HepG2 (cell line): ENCODE results near the gene SRSF3. TPM values are rescaled to one million over a fixed set of nuclear protein-coding genes. Genes with fewer than 3 reads are reported as not detected.

Experiments
- AGO2 ChIP-seq: fragments of 200-400 bp; formaldehyde crosslinking; optimal IDR thresholded peaks from 2 replicates; pipeline ENCODE3; 2017; ENCODE audit warnings: mild to moderate bottlenecking, low read depth, low read length, moderate library complexity
- ATF7-NPFF ChIP-seq: sonication (generic); formaldehyde crosslinking; IDR thresholded peaks from 2 replicates; pipeline ENCODE4 v1.8.1; 2023; ENCODE audit warnings: mild to moderate bottlenecking, low read depth, missing genetic modification reagents, moderate library complexity
- BCL6 ChIP-seq: IDR thresholded peaks from 2 replicates; pipeline ENCODE4 v1.6.1; 2016; ENCODE audit warnings: missing genetic modification reagents, missing compliant biosample characterization
- CBX5 ChIP-seq: sonication (generic); formaldehyde crosslinking; IDR thresholded peaks from 2 replicates; pipeline ENCODE4 v1.4.0; 2020; ENCODE audit warnings: missing genetic modification reagents, borderline replicate concordance
- CHD4 ChIP-seq: fragments of 200-600 bp; sonication (generic); IDR thresholded peaks from 2 replicates; pipeline ENCODE4 v1.7.0; 2017; ENCODE audit warnings: mild to moderate bottlenecking, low read length, borderline replicate concordance
- DMAP1 ChIP-seq: IDR thresholded peaks from 2 replicates; pipeline ENCODE4 v1.6.1; 2016
- FOXC1 ChIP-seq: sonication (generic); formaldehyde crosslinking; IDR thresholded peaks from 2 replicates; pipeline ENCODE4 v1.8.0; 2022; ENCODE audit warnings: mild to moderate bottlenecking, missing genetic modification reagents, borderline replicate concordance
- FOXO1 ChIP-seq: sonication (generic); formaldehyde crosslinking; IDR thresholded peaks from 2 replicates; pipeline ENCODE4 v1.4.0; 2020; ENCODE audit warnings: missing genetic modification reagents
- HOXD1 ChIP-seq: sonication (generic); formaldehyde crosslinking; IDR thresholded peaks from 2 replicates; pipeline ENCODE4 v1.5.0; 2020; ENCODE audit warnings: missing genetic modification reagents
- NCOR1 ChIP-seq: fragments of 200-600 bp; sonication (generic); IDR thresholded peaks from 2 replicates; pipeline ENCODE4 v1.7.0; 2017; ENCODE audit warnings: antibody characterized with exemption, low read length, borderline replicate concordance
- NONO ChIP-seq, 2 experiments: fragments of 450-650 bp in 1 of 2; sonication (generic) in 1 of 2; formaldehyde crosslinking in 1 of 2; IDR thresholded peaks in 1 of 2; conservative IDR thresholded peaks in 1 of 2; 2 replicates each; pipeline versions ENCODE4 v1.6.1 to v1.8.0; 2017 to 2022; ENCODE audit warnings: mild to moderate bottlenecking in 1 of 2, missing genetic modification reagents in 1 of 2, moderate library complexity in 1 of 2
- RFXAP ChIP-seq: sonication (generic); formaldehyde crosslinking; IDR thresholded peaks from 2 replicates; pipeline ENCODE4 v1.4.0; 2020; ENCODE audit warnings: missing genetic modification reagents, borderline replicate concordance
- SIN3B ChIP-seq: fragments of 150-350 bp; IDR thresholded peaks from 2 replicates; pipeline ENCODE4 v1.6.1; 2014; ENCODE audit warnings: low read length
- SMARCE1 ChIP-seq: fragments of 450-650 bp; IDR thresholded peaks from 2 replicates; pipeline ENCODE4 v1.6.1; 2017; ENCODE audit warnings: borderline replicate concordance
- SOX13 ChIP-seq, 3 experiments: fragments of 450-650 bp in 1 of 3; sonication (generic) in 1 of 3; formaldehyde crosslinking in 1 of 3; IDR thresholded peaks in 2 of 3; conservative IDR thresholded peaks in 1 of 3; 2 replicates each; pipeline versions ENCODE4 v1.5.0 to v1.6.1; 2016 to 2020; ENCODE audit warnings: antibody characterized with exemption in 1 of 3, mild to moderate bottlenecking in 1 of 3, missing compliant biosample characterization in 1 of 3, missing genetic modification reagents in 1 of 3, moderate library complexity in 1 of 3
- SP2 ChIP-seq: sonication (generic); formaldehyde crosslinking; IDR thresholded peaks from 2 replicates; pipeline ENCODE4 v1.5.1; 2020; ENCODE audit warnings: mild to moderate bottlenecking, missing genetic modification reagents
- SRF ChIP-seq: IDR thresholded peaks from 2 replicates; pipeline ENCODE4 v1.6.1; 2011; ENCODE audit warnings: mild to moderate bottlenecking, low read depth, low read length, moderate library complexity
- TCF7 ChIP-seq: sonication (generic); IDR thresholded peaks from 2 replicates; pipeline ENCODE4 v1.6.1; 2016; ENCODE audit warnings: antibody characterized with exemption, low read depth
- THAP8 ChIP-seq: sonication (generic); formaldehyde crosslinking; IDR thresholded peaks from 2 replicates; pipeline ENCODE4 v1.5.1; 2020; ENCODE audit warnings: missing genetic modification reagents, mild to moderate bottlenecking, borderline replicate concordance
- TRIM24 ChIP-seq: sonication (generic); formaldehyde crosslinking; IDR thresholded peaks from 2 replicates; pipeline ENCODE4 v1.8.0; 2022; ENCODE audit warnings: mild to moderate bottlenecking, missing genetic modification reagents
- U2AF1 ChIP-seq: fragments of 200-400 bp; formaldehyde crosslinking; optimal IDR thresholded peaks from 2 replicates; pipeline ENCODE3; 2017; ENCODE audit warnings: mild to moderate bottlenecking, low read depth, low read length
- ZNF354B ChIP-seq: sonication (generic); formaldehyde crosslinking; IDR thresholded peaks from 2 replicates; pipeline ENCODE4 v1.8.0; 2022; ENCODE audit warnings: mild to moderate bottlenecking, missing genetic modification reagents
- ZNF546 ChIP-seq: sonication (generic); formaldehyde crosslinking; conservative IDR thresholded peaks from 2 replicates; pipeline ENCODE4 v1.8.1; 2023; ENCODE audit warnings: mild to moderate bottlenecking, missing genetic modification reagents
- ZNF562 ChIP-seq: sonication (generic); formaldehyde crosslinking; IDR thresholded peaks from 2 replicates; pipeline ENCODE4 v1.8.0; 2022; ENCODE audit warnings: missing genetic modification reagents, borderline replicate concordance
- ZNF777 ChIP-seq: sonication (generic); formaldehyde crosslinking; IDR thresholded peaks from 2 replicates; pipeline ENCODE4 v1.4.0; 2020; ENCODE audit warnings: missing genetic modification reagents
- ZNF891 ChIP-seq: sonication (generic); formaldehyde crosslinking; IDR thresholded peaks from 2 replicates; pipeline ENCODE4 v1.5.0; 2020; ENCODE audit warnings: mild to moderate bottlenecking, missing genetic modification reagents
- polyA plus RNA-seq, 8 experiments: library from polyadenylated mRNA; depleted of rRNA in 3 of 8; stranded (reverse) in 7 of 8; unstranded in 1 of 8; fragments of >200 nt; fragmentation: Illumina TruSeq in 4 of 8; extraction: Trizol in 4 of 8; gene quantifications; 2 replicates each; pipeline versions ENCODE4 v1.2.1 to v1.2.3, GENCODE V29; 2011 to 2016; ENCODE audit warnings: low read depth in 4 of 8, missing spikeins in 1 of 8, mixed read lengths in 1 of 8; ENCODE audit not compliant: insufficient read depth in 1 of 8
- total RNA-seq, 5 experiments: library from RNA; depleted of rRNA; stranded (reverse); fragments of >200 nt; fragmentation: Illumina TruSeq; extraction: Trizol; gene quantifications; 2 replicates each; pipeline ENCODE4 v1.2.3, GENCODE V29; 2016; ENCODE audit warnings: low read depth in 1 of 5

The SRSF3 gene
- total and polyA plus RNA-seq, 2 of the 13 experiments (the other 11 are each of a cell fraction or from before 2014, with no cell fraction given) = 206 to 684 TPM

- peak; percentile 56; the same call in 1 of the 2 replicates for TF ChIP-seq SOX13 (IDR thresholded peaks at IDR 0.05)
- TF ChIP-seq SOX13 (CRISPR knock-in tag; conservative IDR thresholded peaks at IDR 0.05 in 1 of 2, IDR thresholded peaks at IDR 0.05 in 1 of 2) = peak in 1 of 2 experiments; percentile 79; a peak in 2 of 4 replicates
- no peak for TF ChIP-seq AGO2
- TF ChIP-seq CHD4 = peak; percentile 99; the same call in 1 of the 2 replicates
- no peak for TF ChIP-seq U2AF1
- no peak for TF ChIP-seq SP2 (CRISPR knock-in tag)
- TF ChIP-seq THAP8 (CRISPR knock-in tag) = no peak
- TF ChIP-seq ZNF562 (CRISPR knock-in tag) = no peak
- TF ChIP-seq TCF7 = peak; percentile 88
- TF ChIP-seq ATF7-NPFF (CRISPR knock-in tag) = 0 out of 2 replicates have a peak, but pooled peaks have one; percentile 24
- TF ChIP-seq HOXD1 (CRISPR knock-in tag) = no peak
- TF ChIP-seq TRIM24 (CRISPR knock-in tag) = peak; percentile 77; the same call in 1 of the 2 replicates
- peak; percentile 73; the same call in 1 of the 2 replicates for TF ChIP-seq CBX5 (CRISPR knock-in tag)
- TF ChIP-seq SMARCE1 = no peak
- TF ChIP-seq ZNF546 = no peak
- TF ChIP-seq ZNF777 (CRISPR knock-in tag) = no peak
- peak; percentile 65 for TF ChIP-seq BCL6 (CRISPR knock-in tag)
- peak; percentile 66; the same call in 1 of the 2 replicates for TF ChIP-seq RFXAP (CRISPR knock-in tag)
- TF ChIP-seq NONO (IDR thresholded peaks at IDR 0.05) = no peak
- TF ChIP-seq NONO (CRISPR knock-in tag; conservative IDR thresholded peaks at IDR 0.05) = 0 out of 2 replicates have a peak, but pooled peaks have one; percentile 24
- TF ChIP-seq ZNF354B (CRISPR knock-in tag) = no peak
- TF ChIP-seq ZNF891 (CRISPR knock-in tag) = no peak
- no peak; the same call in 1 of the 2 replicates for TF ChIP-seq FOXC1
- peak; percentile 95 for TF ChIP-seq NCOR1
- peak; percentile 65 for TF ChIP-seq FOXO1 (CRISPR knock-in tag)
- TF ChIP-seq SRF = no peak
- TF ChIP-seq DMAP1 (CRISPR knock-in tag) = peak; percentile 90
- TF ChIP-seq SIN3B = 0 out of 2 replicates have a peak, but pooled peaks have one; percentile 27
Measured at GRCh38 chr6:36566418-36566905, 27.7 kb upstream of the SRSF3 start (continued).
